ENCODE data around the gene BRICD5.
A peak's percentile ranks its signal among the peaks of the same experiment; 100 is the strongest.

Gene BRICD5

GRCh38 chr16:2199621-2200139 lies 11.0 kb downstream of the BRICD5 start:
- no peak for DNase-seq (ENCODE audit: low read depth in 2 of 2, low spot score in 1 of 2)

- DNase-seq (ENCODE audit: low read depth in 2 of 2, low spot score in 1 of 2) = no peak
These were observed 11.6 kb downstream of the BRICD5 start for GRCh38 chr16:2199095-2199494.

GRCh38 chr16:2198283-2198682 lies 12.4 kb downstream of the BRICD5 start:
- DNase-seq (ENCODE audit: low read depth in 2 of 2, low spot score in 1 of 2) = no peak

GRCh38 chr16:2197765-2198164 lies 12.9 kb downstream of the BRICD5 start:
- DNase-seq (ENCODE audit: low read depth in 2 of 2, low spot score in 1 of 2) = no peak

GRCh38 chr16:2196981-2197511 lies 13.6 kb downstream of the BRICD5 start:
- no peak for DNase-seq (ENCODE audit: low read depth in 2 of 2, low spot score in 1 of 2)

- no peak for DNase-seq (ENCODE audit: low read depth in 2 of 2, low spot score in 1 of 2)
These were observed 14.3 kb downstream of the BRICD5 start, which contains the start of gene CASKIN1 for GRCh38 chr16:2196162-2196980. TSS of gene CASKIN1 (minus strand) at chr16:2196605. CDS start at chr16:2196432, 173 bp downstream.

- no peak for DNase-seq (ENCODE audit: low read depth in 2 of 2, low spot score in 1 of 2)
These were observed 15.1 kb downstream of the BRICD5 start for GRCh38 chr16:2195322-2196161.

- peak in 1 of 2 donors; percentile 20 for DNase-seq (ENCODE audit: low read depth in 2 of 2, low spot score in 1 of 2)
These were observed 15.8 kb downstream of the BRICD5 start for GRCh38 chr16:2194852-2195321.

GRCh38 chr16:2194166-2194834 lies 16.4 kb downstream of the BRICD5 start:
- no peak for DNase-seq (ENCODE audit: low read depth in 2 of 2, low spot score in 1 of 2)

- DNase-seq (ENCODE audit: low read depth in 2 of 2, low spot score in 1 of 2) = no peak
These were observed 19.3 kb downstream of the BRICD5 start for GRCh38 chr16:2191446-2191706.

GRCh38 chr16:2190659-2191445 lies 19.8 kb downstream of the BRICD5 start:
- no peak for DNase-seq (ENCODE audit: low read depth in 2 of 2, low spot score in 1 of 2)

GRCh38 chr16:2190002-2190658 lies 20.5 kb downstream of the BRICD5 start:
- DNase-seq (ENCODE audit: low read depth in 2 of 2, low spot score in 1 of 2) = no peak

- DNase-seq (ENCODE audit: low read depth in 2 of 2, low spot score in 1 of 2) = no peak
These were observed 21.3 kb downstream of the BRICD5 start for GRCh38 chr16:2189252-2189893.

- no peak for DNase-seq (ENCODE audit: low read depth in 2 of 2, low spot score in 1 of 2)
These were observed 22.3 kb downstream of the BRICD5 start for GRCh38 chr16:2188395-2188794.

- DNase-seq (ENCODE audit: low read depth in 2 of 2, low spot score in 1 of 2) = no peak
These were observed 23.5 kb downstream of the BRICD5 start for GRCh38 chr16:2187212-2187611.

- DNase-seq (ENCODE audit: low read depth in 2 of 2, low spot score in 1 of 2) = no peak
These were observed 24.2 kb downstream of the BRICD5 start for GRCh38 chr16:2186505-2186904.

- DNase-seq (ENCODE audit: low read depth in 2 of 2, low spot score in 1 of 2) = no peak
These were observed 24.6 kb downstream of the BRICD5 start for GRCh38 chr16:2186064-2186463.

- no peak for DNase-seq (ENCODE audit: low read depth in 2 of 2, low spot score in 1 of 2)
These were observed 25.7 kb downstream of the BRICD5 start for GRCh38 chr16:2184962-2185361.

- no peak for DNase-seq (ENCODE audit: low read depth in 2 of 2, low spot score in 1 of 2)
These were observed 26.3 kb downstream of the BRICD5 start for GRCh38 chr16:2184346-2184745.
